Right kidney (tissue), 1 donor: Measurements from ENCODE around the gene ONECUT2.

Source experiments
- DNase-seq: peaks from one replicate; pipeline ENCODE4 v3.0.0-alpha.2; 2016

ONECUT2 gene

DNA sequence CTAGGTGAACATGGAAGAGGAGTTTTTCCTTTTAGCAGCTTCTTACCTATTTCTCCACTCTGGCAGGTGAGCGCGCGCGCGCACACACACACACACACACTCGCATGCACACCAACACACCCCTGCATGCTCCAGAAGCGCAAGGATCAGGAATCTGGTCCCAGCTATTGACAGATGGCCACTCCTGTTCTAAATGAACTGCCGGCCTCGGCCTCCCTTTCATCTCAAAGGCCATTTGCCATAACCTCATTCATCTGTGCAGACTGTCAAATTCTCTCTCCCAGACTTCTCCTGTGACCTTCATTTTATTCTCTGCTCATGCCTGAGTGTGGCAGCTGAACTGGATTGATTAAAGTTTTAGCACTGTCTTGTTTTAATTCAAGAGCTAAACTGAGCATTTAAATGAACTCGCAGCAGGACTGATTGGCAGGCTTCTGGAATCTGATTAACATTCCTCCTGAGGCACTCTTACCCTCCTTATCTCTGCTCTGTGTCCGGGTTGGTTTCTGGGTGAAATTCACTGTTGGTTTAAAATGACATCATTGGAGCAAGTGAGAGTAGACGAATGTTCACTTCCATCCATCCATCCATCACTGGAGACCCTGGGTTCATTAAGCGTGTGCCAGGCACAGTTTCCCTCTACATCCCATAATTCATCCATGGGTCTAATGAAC lies 92.5 kb downstream of the ONECUT2 start:
- DNase-seq = no peak

DNA sequence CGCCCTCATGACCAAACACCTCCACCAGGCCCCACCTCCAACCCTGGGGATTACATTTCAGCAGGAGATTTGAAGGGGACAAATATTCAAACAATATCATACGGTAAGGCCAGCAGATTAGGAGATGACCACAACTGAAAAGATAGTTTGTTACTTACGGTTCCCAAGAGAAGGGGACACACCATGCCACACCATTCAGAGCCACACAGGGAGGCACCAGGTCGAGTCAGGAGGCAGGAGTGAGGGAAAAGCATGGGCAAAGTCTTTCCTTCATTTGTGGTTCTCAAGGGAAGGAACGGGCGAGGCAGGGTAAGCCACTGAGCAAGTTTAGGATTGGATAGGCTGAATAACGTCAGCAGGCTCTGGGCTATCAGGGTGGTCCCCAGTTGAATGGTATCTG lies 94.0 kb downstream of the ONECUT2 start:
- no peak for DNase-seq

DNA sequence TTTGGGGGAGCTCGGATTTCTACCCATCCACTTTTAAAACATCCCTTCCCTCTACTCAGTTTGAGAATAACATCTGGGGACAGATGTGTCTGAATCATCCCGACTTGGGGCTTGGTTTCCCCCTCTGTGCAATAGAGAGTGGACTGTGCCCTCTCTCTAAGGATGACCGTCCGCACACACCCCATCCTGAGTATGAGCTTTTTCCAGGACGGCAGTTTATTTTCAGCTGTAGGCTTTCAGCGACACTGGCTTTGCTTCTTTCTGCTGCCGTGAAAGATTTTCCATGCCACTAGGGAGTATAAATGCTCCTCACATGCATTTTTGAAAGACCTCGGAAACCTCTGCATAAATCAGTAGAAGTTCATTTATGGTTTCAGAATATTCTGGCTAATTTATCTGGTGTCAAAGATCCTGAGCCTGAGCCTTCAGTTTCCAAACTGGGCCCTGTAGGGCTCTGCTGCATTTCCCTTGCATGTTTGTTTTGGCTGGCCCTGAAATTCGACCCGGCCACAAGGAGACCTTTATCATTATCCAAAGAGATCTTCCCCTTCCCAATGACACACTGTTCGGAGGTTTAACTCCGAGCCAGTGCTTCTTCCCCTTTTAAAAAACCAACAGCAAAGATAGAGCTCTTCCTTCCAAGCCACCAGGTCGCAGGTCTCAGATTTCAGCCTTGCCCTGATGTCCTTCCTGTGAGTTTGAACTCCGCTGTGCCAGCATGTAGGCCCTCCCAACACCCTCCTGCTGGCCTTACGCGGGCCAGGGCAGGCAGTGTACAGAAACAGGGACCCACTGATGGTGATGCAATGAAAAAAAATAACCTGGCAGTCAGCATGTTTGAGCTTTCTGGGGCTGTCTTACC lies 98.1 kb downstream of the ONECUT2 start:
- DNase-seq = peak; percentile 59

DNA sequence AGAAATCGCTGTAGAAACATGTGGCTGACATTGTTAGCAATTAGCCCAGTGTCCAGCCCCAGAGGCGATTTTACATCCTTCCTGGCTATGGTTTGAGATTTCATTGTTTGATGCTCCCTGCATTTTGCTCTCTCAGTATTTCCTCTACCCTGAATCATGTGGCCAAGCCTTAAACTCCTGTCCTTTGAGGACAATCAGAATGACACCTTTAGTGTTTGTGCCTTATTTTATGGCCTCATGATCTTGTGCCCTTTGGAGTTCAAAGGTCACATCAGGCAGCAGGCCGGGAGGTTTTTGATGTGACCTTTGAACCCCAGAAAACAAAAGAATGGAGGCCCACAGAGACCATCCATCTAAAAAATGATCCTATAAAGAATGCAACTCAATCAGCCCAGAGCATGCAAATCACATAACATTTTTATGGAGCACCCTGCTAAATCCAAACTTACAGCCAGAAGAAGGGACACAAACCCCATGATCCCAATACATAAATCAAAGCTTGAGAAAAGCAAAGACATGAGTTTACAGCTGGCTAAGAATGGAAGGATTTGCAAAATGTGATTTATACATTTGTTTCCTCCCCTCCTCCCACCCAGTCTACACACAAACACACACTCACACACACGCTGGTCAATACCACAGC lies 98.8 kb downstream of the ONECUT2 start:
- no peak for DNase-seq

DNA sequence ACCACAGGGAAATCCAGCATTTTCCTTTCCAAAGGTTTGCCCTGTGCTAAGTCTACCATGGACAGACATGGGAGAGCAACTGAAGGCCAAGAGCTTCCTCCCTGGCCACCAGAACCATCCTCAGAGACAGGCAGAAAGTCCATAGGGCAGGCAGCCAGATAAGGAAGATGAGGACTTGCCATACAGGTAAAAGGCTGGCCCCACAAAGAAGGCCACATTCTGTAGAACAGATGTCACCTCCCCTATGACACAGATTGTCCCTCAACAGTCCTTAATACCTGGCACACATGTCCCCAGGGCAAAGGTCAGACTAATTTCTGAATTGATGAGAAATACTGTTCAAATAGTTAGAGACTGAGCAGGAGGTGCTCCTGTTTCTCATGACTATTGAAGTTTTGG lies 99.3 kb downstream of the ONECUT2 start:
- DNase-seq = peak; percentile 35

DNA sequence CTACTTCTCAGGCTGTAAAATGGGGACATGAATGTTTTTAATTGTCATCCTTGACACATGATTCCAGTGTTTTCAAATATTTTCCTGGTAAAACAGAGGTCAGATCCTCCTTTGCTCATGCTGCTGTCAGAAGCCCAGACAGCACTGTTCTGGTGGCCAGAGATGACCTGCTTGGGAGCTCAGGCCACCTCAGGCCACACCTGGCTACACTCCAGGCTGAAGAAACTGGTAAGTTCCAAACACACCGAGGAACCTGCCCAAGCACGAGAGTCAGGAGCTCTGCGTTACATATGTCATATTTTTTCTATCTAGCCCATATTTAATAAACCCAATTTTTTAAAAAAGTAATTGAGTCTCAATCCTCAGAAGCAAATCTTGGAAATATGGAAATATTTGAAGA lies 103.4 kb downstream of the ONECUT2 start:
- no peak for DNase-seq

DNA sequence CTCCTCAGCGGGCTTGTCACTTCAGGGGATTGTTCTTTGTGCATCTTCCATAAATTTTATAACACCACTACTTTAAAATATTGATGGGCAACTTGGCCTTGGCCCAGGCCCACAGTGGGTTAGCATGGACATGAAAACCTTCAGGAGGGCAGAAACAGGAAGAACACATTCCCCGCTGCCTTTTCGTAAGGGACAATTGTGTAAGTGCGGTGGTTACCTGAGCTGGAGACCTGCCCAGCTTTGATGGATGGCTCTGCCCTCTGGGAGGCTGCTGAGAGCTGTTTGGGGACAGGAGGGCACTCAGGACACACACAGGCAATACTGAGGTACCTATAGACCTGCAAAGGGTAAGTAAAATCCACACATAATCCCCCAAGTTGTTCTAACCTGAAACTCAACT lies 104.5 kb downstream of the ONECUT2 start:
- DNase-seq = no peak
